Adrenal gland (tissue), 12 donors: ENCODE results near the gene ASTN2. TPM values are rescaled to one million over a fixed set of nuclear protein-coding genes. Genes with fewer than 3 reads are reported as not detected.

Experiments
- DNase-seq, 7 donors: peaks; one replicate each; pipeline ENCODE4 v3.0.0-alpha.2; 2019 to 2020
- H3K27ac ChIP-seq, 5 donors: fragments of 200-600 bp; sonication (generic) in 4 of 5; 1 replicate in 3 of 5; 2 replicates in 2 of 5; pipeline versions ENCODE4 v1.5.1 to v1.8.0; 2016 to 2020; ENCODE audit warnings: mild to moderate bottlenecking in 1 of 5
- H3K27me3 ChIP-seq: fragments of 200-600 bp; 2 replicates; pipeline ENCODE4 v1.8.0; 2021
- H3K36me3 ChIP-seq, 2 donors: fragments of 200-600 bp; replicated peaks in 1 of 2; 1 replicate in 1 of 2; 2 replicates in 1 of 2; pipeline versions ENCODE4 v1.5.1 to v1.8.0; 2018 to 2022
- H3K4me1 ChIP-seq, 2 donors: fragments of 200-600 bp; replicated peaks in 1 of 2; 1 replicate in 1 of 2; 2 replicates in 1 of 2; pipeline versions ENCODE4 v1.5.1 to v1.8.0; 2018 to 2021
- H3K4me3 ChIP-seq, 4 donors: fragments of 200-600 bp; sonication (generic) in 3 of 4; one replicate each; pipeline ENCODE4 v1.5.1; 2016 to 2018
- H3K9me3 ChIP-seq, 3 donors: fragments of 200-600 bp; sonication (generic) in 1 of 3; replicated peaks in 1 of 3; 1 replicate in 2 of 3; 2 replicates in 1 of 3; pipeline versions ENCODE4 v1.5.1 to v1.8.0; 2016 to 2021
- POLR2A ChIP-seq, 2 donors: fragments of 450-650 bp; IDR thresholded peaks; one replicate each; pipeline ENCODE4 v1.6.1; 2017; ENCODE audit warnings: antibody characterized with exemption in 2 of 2, mild to moderate bottlenecking in 2 of 2, moderate library complexity in 1 of 2
- WGBS, 4 donors: extraction: QIAGEN DNeasy Blood & Tissue Kit in 2 of 4; methylation state at CpG; one replicate each; pipeline versions ENCODE4 v1.1.5 to v1.1.7; 2013 to 2017; 5-methylcytosine and 5-hydroxymethylcytosine counted together
- intact Hi-C, 2 donors: fragments of 100-400 bp; cut with DNase I; formaldehyde crosslinking; loops; one replicate each; pipeline versions ENCODE4 v1.14.1 to v1.15.0; 2022 to 2023
- polyA plus RNA-seq, 3 donors: library from polyadenylated mRNA; stranded (reverse); fragments of 200-250 nt in 2 of 3; fragments of 350-450 nt in 1 of 3; fragmentation: Illumina TruSeq in 1 of 3; extraction: RNeasy Lipid Tissue Mini Kit (QIAGEN cat#74804) in 1 of 3; gene quantifications; one replicate each; pipeline ENCODE4 v1.2.3, GENCODE V29; 2013 to 2014
- total RNA-seq, 9 donors: library from RNA; depleted of rRNA in 4 of 9; stranded (reverse); fragments of >200 nt in 4 of 9; fragments of 120-200 nt in 1 of 9; fragmentation: NEBNext Ultra II Directional in 1 of 9; extraction: Animal tissue kit (Norgen Biotek cat#: 25700) in 1 of 9; gene quantifications; one replicate each; pipeline versions ENCODE4 v1.1.0 to v1.2.4, GENCODE V29; 2013 to 2023
- TF ChIP-seq, protein P1 (sequence below), 6 experiments: fragments of 450-650 bp in 4 of 6; fragments of 200-600 bp in 2 of 6; sonication (generic) in 1 of 6; IDR thresholded peaks; 1 replicate in 5 of 6; 2 replicates in 1 of 6; pipeline versions ENCODE4 v1.5.1 to v1.8.0; 2016 to 2021; ENCODE audit warnings: antibody characterized with exemption in 6 of 6, mild to moderate bottlenecking in 2 of 6, moderate library complexity in 1 of 6
- donor health status: healthy with polysubstance abuse.
- donor health status: Bipolar disorder and iron deficiency.
- donor health status: DM: yes; HTN: yes; CAD: no.
- donor health status: DM: no; HTN: no; CAD: no.
- donor health status: DM: no; HTN: no; CAD: no.
- donor health status: DM: yes; HTN: yes; CAD: no.

ASTN2 gene
- total and polyA plus RNA-seq, 12 donors: 2.5 to 15.6 (median 6.8) TPM

DNA sequence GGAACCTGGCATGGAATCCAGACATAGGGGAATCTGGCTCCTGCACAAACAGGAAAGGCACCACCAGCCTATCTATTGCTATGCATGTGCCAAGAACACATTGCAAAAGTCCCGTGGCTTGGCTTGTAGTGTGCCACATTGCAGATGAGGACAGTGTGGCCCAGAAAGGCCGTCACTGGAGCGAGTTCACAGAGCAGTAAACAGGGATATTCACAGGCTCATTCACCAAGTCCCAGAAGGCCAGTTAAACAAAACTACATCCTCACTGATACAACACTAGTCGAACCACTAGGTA is 767.4 kb downstream of the ASTN2 start:
- intact Hi-C loops: no loop called here
- no peak for TF ChIP-seq POLR2A (IDR thresholded peaks at IDR 0.05)
- TF ChIP-seq, protein P1, sequence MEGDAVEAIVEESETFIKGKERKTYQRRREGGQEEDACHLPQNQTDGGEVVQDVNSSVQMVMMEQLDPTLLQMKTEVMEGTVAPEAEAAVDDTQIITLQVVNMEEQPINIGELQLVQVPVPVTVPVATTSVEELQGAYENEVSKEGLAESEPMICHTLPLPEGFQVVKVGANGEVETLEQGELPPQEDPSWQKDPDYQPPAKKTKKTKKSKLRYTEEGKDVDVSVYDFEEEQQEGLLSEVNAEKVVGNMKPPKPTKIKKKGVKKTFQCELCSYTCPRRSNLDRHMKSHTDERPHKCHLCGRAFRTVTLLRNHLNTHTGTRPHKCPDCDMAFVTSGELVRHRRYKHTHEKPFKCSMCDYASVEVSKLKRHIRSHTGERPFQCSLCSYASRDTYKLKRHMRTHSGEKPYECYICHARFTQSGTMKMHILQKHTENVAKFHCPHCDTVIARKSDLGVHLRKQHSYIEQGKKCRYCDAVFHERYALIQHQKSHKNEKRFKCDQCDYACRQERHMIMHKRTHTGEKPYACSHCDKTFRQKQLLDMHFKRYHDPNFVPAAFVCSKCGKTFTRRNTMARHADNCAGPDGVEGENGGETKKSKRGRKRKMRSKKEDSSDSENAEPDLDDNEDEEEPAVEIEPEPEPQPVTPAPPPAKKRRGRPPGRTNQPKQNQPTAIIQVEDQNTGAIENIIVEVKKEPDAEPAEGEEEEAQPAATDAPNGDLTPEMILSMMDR (IDR thresholded peaks at IDR 0.05): no peak
- 66 to 80% (median 77%) methylated on average over 4 of the region's 4 CpGs for WGBS, 4 donors

DNA sequence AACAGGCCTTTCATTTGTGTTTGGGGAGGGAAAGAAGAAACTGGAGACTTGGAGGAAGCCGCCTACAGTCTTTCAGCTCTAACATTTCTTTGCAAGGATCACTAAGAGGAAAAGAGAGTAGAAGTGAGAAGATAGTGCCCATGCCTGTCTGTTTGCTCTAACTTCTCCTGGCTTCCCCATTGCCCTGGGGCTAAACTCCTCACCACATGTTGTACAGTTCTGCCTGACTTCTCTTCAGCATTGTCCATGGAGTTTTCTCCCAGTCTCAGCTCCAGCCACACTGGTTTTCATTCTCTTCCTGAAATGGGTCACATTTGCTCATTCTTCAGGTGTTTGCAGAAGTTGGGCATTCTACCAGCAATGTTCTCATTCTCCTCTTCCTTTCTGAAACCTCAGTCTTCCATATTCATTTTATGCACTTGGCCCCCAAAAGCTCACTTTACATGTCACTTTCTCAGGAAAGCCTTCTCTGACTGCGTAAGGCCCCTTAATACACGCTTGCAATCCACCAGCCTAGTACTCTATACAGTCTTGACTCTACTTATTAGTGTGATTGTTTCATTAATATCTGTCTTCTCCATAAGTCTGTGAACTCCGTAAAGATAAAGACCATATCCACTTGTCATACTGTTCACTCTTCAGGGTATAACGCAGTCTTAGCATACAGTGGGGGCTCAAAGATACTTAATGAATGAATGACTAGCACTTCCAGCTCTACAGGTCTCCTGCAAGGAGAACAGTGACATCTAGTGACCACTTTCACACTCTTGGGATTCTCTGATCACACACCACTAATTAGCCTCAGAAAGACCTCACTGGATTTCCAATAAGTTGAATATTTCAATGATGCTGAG is 768.0 kb downstream of the ASTN2 start:
- Histone ChIP-seq H3K9me3 (no peaks in the 10 kb centered on the region), H3K4me3 (no peak overlapping the region), H3K36me3 (no peaks in the 10 kb centered on the region), H3K27ac (no peak overlapping the region), H3K27me3 (no peaks in the 10 kb centered on the region), H3K4me1 (peaks cover 0 to 9% of the 10 kb centered on the region in 2 donors)
- TF ChIP-seq, protein P1 (IDR thresholded peaks at IDR 0.05): peak; percentile 17 to 53 (median 37)
- no peak for TF ChIP-seq POLR2A (IDR thresholded peaks at IDR 0.05)
- DNase-seq: no peak
- WGBS, 4 donors: 86 to 90% (median 87%) methylated on average over 5 of the region's 5 CpGs
- intact Hi-C loops: no loop called here

More for the DNA sequence above, 767.4 kb downstream of the ASTN2 start:
- no peaks in the 10 kb centered on the region for H3K27me3 ChIP-seq
- H3K27ac ChIP-seq: no peak overlapping the region
- peaks cover 0 to 9% of the 10 kb centered on the region in 2 donors for H3K4me1 ChIP-seq
- H3K4me3 ChIP-seq: no peak overlapping the region
- DNase-seq: peak in 1 of 7 donors; percentile 32
- no peaks in the 10 kb centered on the region for H3K36me3 ChIP-seq
- H3K9me3 ChIP-seq: no peaks in the 10 kb centered on the region

DNA sequence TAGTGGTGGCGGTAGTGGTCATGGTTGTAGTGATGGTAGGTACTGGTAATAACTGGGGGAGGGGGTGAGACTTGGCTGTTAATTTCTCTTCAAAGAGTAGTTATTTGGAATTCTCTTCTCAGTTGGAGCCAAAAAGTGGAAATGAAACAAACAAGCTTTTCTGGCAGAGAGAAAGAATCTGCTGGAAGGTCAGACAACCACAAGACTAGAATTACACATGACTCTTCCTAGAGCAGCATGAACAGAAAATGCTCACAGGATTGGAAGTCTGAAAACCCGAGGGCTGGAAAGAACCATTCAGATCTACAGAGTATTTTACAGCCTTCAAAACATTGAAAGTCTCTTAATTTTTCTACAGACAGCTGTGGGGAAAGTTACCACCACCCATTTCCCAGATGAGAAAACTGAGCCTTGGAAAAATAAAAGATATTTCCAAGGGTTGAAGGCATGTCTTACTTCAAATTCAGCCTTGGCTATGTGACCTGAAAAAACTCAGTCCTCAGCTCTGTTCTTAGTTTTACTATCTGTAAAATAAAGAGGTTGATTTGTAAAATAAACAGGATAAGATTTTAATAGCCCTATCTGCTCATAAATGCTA is 770.7 kb downstream of the ASTN2 start:
- no peak overlapping the region for H3K4me3 ChIP-seq
- 79 to 85% (median 81%) methylated on average over 2 of the region's 2 CpGs for WGBS, 4 donors
- intact Hi-C loops: no loop called here
- no peaks in the 10 kb centered on the region for H3K36me3 ChIP-seq
- TF ChIP-seq POLR2A (IDR thresholded peaks at IDR 0.05): no peak
- TF ChIP-seq, protein P1 (IDR thresholded peaks at IDR 0.05): no peak
- no peak for DNase-seq
- H3K27me3 ChIP-seq: no peaks in the 10 kb centered on the region
- no peaks in the 10 kb centered on the region for H3K9me3 ChIP-seq
- peaks cover 0 to 9% of the 10 kb centered on the region in 2 donors for H3K4me1 ChIP-seq
- no peak overlapping the region for H3K27ac ChIP-seq

DNA sequence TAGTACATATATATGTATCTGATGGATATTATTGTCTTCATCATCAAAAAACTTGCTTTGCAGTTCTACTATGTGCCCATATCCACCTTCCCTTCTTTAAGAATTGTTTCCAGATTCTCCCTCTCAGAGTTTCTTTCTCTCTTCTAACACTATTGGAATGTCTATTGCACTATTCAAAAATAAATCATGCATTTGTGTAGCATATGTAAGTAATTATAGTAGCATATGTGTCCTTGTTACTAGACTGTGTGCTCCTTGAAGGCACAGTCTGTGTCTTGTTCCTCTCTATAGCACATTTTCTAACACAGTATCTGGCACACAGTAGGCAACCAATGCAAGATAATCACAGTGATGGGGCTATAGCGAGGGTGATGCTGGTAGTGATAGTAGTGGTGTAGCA is 771.2 kb downstream of the ASTN2 start:
- Histone ChIP-seq H3K36me3 (no peaks in the 10 kb centered on the region), H3K27me3 (no peaks in the 10 kb centered on the region), H3K4me1 (peaks cover 0 to 9% of the 10 kb centered on the region in 2 donors), H3K4me3 (no peak overlapping the region), H3K27ac (no peak overlapping the region), H3K9me3 (no peaks in the 10 kb centered on the region)
- intact Hi-C loops: no loop called here
- DNase-seq: no peak
- TF ChIP-seq, protein P1 (IDR thresholded peaks at IDR 0.05): no peak
- no peak for TF ChIP-seq POLR2A (IDR thresholded peaks at IDR 0.05)
- 94 to 98% (median 96%) methylated on average over 1 of the region's 1 CpG for WGBS, 4 donors
